Lung (tissue), 12 donors: ENCODE data around the gene CPD. TPM values are rescaled to one million over a fixed set of nuclear protein-coding genes. Genes with fewer than 3 reads are reported as not detected.
"Not testable (repeated sequence)": the region's sequence is repeated elsewhere in the genome, so short reads cannot be mapped to it uniquely, and the experiment has no call there.

Source experiments
- ATAC-seq: fragments of 200-7000 bp; cut with Tn5 transposase; one replicate; pipeline ENCODE4 v1.9.1; 2020; ENCODE audit warnings: moderate number of reproducible peaks; ENCODE audit not compliant: insufficient read depth, low FRiP score
- DNase-seq, 3 donors: peaks; one replicate each; pipeline ENCODE4 v3.0.0-alpha.2; 2013 to 2017
- H3K27ac ChIP-seq, 2 donors: one replicate each; pipeline ENCODE4 v1.5.1; 2013; ENCODE audit warnings: mild to moderate bottlenecking in 2 of 2, moderate library complexity in 2 of 2, control low read depth in 1 of 2, inconsistent platforms in 1 of 2, low read depth in 1 of 2, low read length in 1 of 2
- H3K27me3 ChIP-seq, 3 donors: one replicate each; pipeline ENCODE4 v1.5.1; 2013; ENCODE audit warnings: low read length in 2 of 3; ENCODE audit not compliant: control insufficient read depth in 3 of 3, insufficient read depth in 3 of 3
- H3K36me3 ChIP-seq, 4 donors: one replicate each; pipeline ENCODE4 v1.5.1; 2013; ENCODE audit warnings: low read length in 4 of 4, mild to moderate bottlenecking in 1 of 4, moderate library complexity in 1 of 4; ENCODE audit not compliant: control insufficient read depth in 4 of 4, insufficient read depth in 4 of 4
- H3K4me1 ChIP-seq, 5 donors: one replicate each; pipeline ENCODE4 v1.5.1; 2013; ENCODE audit warnings: low read length in 5 of 5, mild to moderate bottlenecking in 2 of 5, moderate library complexity in 1 of 5; ENCODE audit not compliant: control insufficient read depth in 5 of 5, insufficient read depth in 5 of 5
- H3K4me3 ChIP-seq: one replicate; pipeline ENCODE4 v1.5.1; 2013; ENCODE audit warnings: mild to moderate bottlenecking, control low read depth, moderate library complexity
- H3K9ac ChIP-seq, 2 donors: one replicate each; pipeline ENCODE4 v1.5.1; 2013; ENCODE audit warnings: low read length in 2 of 2, control low read depth in 1 of 2; ENCODE audit not compliant: insufficient read depth in 1 of 2
- H3K9me3 ChIP-seq, 4 donors: one replicate each; pipeline ENCODE4 v1.5.1; 2013; ENCODE audit warnings: low read length in 3 of 4, mild to moderate bottlenecking in 1 of 4, moderate library complexity in 1 of 4; ENCODE audit not compliant: control insufficient read depth in 4 of 4, insufficient read depth in 3 of 4
- CTCF ChIP-seq: IDR thresholded peaks from 2 replicates; pipeline ENCODE4 v1.5.1; 2012; ENCODE audit warnings: mild to moderate bottlenecking; ENCODE audit errors: control extremely low read depth, extremely low read depth
- WGBS, 2 donors: extraction: QIAGEN DNeasy Blood & Tissue Kit; methylation state at CpG; one replicate each; pipeline ENCODE4 v1.1.7; 2013; 5-methylcytosine and 5-hydroxymethylcytosine counted together
- polyA plus RNA-seq, 2 donors: library from polyadenylated mRNA; stranded (reverse); fragments of 200-250 nt; gene quantifications; one replicate each; pipeline ENCODE4 v1.2.1, GENCODE V29; 2013
- total RNA-seq, 2 donors: library from RNA; depleted of rRNA in 1 of 2; stranded (reverse); fragments of >200 nt in 1 of 2; gene quantifications; one replicate each; pipeline ENCODE4 v1.2.1, GENCODE V29; 2014 to 2021
- donor health status: control.
- donor health status: control.
- donor health status: Bipolar disorder and iron deficiency.
- donor health status: healthy.
- donor health status: DM: yes; HTN: yes; CAD: no.

The CPD gene
- total and polyA plus RNA-seq, 4 donors = 11.1 to 126 (median 88.1) TPM

DNA sequence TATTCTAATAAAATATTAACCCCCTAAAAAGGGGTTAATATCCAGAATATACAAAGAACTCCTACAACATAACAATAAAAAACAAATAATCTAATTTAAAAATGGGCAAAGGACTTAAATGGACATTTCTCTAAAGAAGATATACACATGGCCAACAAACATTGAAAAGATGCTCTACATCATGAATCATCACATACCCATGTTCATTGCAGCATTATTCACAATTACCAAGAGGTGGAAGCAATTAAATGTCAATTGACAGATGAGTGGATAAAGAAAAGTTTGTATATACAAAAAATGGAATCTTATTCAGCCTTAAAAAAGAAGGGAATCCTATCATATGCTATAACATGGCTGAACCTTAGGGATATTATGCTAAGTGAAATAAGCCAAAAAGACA, 36.8 kb downstream of the CPD start:
- peaks cover 0 to 2% (median 0%) of the 10 kb centered on the region in 5 donors for H3K4me1 ChIP-seq
- no peaks in the 10 kb centered on the region for H3K27me3 ChIP-seq
- H3K27ac ChIP-seq = no peak overlapping the region
- no peaks in the 10 kb centered on the region for H3K9me3 ChIP-seq
- H3K4me3 ChIP-seq = no peak overlapping the region
- no peaks in the 10 kb centered on the region for H3K36me3 ChIP-seq
- DNase-seq (no peak), ATAC-seq (no peak)
- H3K9ac ChIP-seq = no peak overlapping the region
- no peak for TF ChIP-seq CTCF

GRCh38 chr17:30418070-30418469, 39.3 kb downstream of the CPD start:
- WGBS, 2 donors = 70 to 93% methylated on average over 1 of the region's 1 CpG
- ATAC-seq = not testable (repeated sequence)

DNA sequence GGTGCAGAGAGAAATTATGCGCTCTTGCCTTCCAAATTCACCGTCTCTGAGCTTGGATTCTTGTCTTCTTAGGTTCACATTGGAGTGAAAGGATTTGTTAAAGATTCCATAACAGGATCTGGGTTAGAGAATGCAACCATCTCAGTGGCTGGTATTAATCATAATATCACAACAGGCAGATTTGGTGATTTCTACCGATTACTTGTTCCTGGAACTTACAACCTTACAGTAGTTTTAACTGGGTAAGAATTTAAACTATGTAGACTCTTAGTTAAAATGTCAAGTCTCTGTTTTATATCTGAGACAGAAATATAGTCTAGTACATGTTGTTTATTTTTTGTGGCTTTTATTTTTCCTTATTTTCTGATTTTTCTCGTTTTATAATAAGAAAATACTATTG, 42.9 kb downstream of the CPD start:
- DNase-seq (no peak), ATAC-seq (no peak)
- no peak overlapping the region for H3K4me3 ChIP-seq
- no peaks in the 10 kb centered on the region for H3K4me1 ChIP-seq
- no peak overlapping the region for H3K9ac ChIP-seq
- no peak for TF ChIP-seq CTCF
- H3K36me3 ChIP-seq = peaks cover 4 to 18% (median 7%) of the 10 kb centered on the region in 4 donors
- WGBS, 2 donors = 90% methylated on average over 4 of the region's 4 CpGs
- no peaks in the 10 kb centered on the region for H3K9me3 ChIP-seq
- H3K27me3 ChIP-seq = no peaks in the 10 kb centered on the region
- no peak overlapping the region for H3K27ac ChIP-seq

More at GRCh38 chr17:30418070-30418469, 39.3 kb downstream of the CPD start:
- H3K36me3 ChIP-seq, H3K27me3 ChIP-seq, DNase-seq, H3K4me1 ChIP-seq, H3K27ac ChIP-seq, H3K9ac ChIP-seq, H3K4me3 ChIP-seq, H3K9me3 ChIP-seq: not testable (repeated sequence)

GRCh38 chr17:30422171-30422570, 43.4 kb downstream of the CPD start:
- ATAC-seq = no peak
- H3K36me3 ChIP-seq = peaks cover 4 to 18% (median 7%) of the 10 kb centered on the region in 4 donors

More at GRCh38 chr17:30422171-30422570, 43.4 kb downstream of the CPD start:
- H3K9ac ChIP-seq = no peak overlapping the region
- H3K4me1 ChIP-seq = no peaks in the 10 kb centered on the region
- DNase-seq = no peak
- no peaks in the 10 kb centered on the region for H3K27me3 ChIP-seq
- H3K9me3 ChIP-seq = no peaks in the 10 kb centered on the region
- H3K4me3 ChIP-seq = no peak overlapping the region
- no peak for TF ChIP-seq CTCF
- no peak overlapping the region for H3K27ac ChIP-seq
